T-helper 17 cell (primary cell): Measurements from ENCODE around the gene DBH. TPM values are rescaled to one million over a fixed set of nuclear protein-coding genes. Genes with fewer than 3 reads are reported as not detected.

Experiments
- ATAC-seq: fragments of 150-1000 bp; cut with Tn5 transposase; 2 replicates; pipeline ENCODE4 v1.10.0; 2021; ENCODE audit warnings: mild to moderate bottlenecking, moderate library complexity
- DNase-seq, 3 donors: peaks; one replicate each; pipeline versions ENCODE4 v3.0.0 to v3.0.0-alpha.2; 2020 to 2021
- H3K9me3 ChIP-seq: one replicate; pipeline ENCODE4 v1.7.0; 2013; ENCODE audit warnings: low read length, mild to moderate bottlenecking; ENCODE audit not compliant: control insufficient read depth, poor library complexity, severe bottlenecking
- H3K27ac Mint-ChIP-seq: one replicate; pipeline ENCODE4 v1.8.0; 2022; ENCODE audit warnings: mild to moderate bottlenecking, moderate library complexity, mixed read lengths
- H3K27me3 Mint-ChIP-seq: one replicate; pipeline ENCODE4 v1.8.0; 2022; ENCODE audit warnings: mixed read lengths
- H3K36me3 Mint-ChIP-seq: one replicate; pipeline ENCODE4 v1.8.0; 2022; ENCODE audit warnings: low read depth, mixed read lengths
- H3K4me1 Mint-ChIP-seq: one replicate; pipeline ENCODE4 v1.8.0; 2022; ENCODE audit warnings: mild to moderate bottlenecking, mixed read lengths
- H3K4me3 Mint-ChIP-seq: one replicate; pipeline ENCODE4 v1.8.0; 2022; ENCODE audit warnings: mild to moderate bottlenecking, moderate library complexity, mixed read lengths
- total RNA-seq, 4 donors: library from RNA in 2 of 4; stranded (reverse) in 2 of 4; gene quantifications; one replicate each; pipeline ENCODE4 v1.2.3 and lab custom pipeline; 2022 to 2026

The DBH gene
- total RNA-seq, 2 donors from 2014 or later, result 0.18 TPM; not detected in 1

DNA sequence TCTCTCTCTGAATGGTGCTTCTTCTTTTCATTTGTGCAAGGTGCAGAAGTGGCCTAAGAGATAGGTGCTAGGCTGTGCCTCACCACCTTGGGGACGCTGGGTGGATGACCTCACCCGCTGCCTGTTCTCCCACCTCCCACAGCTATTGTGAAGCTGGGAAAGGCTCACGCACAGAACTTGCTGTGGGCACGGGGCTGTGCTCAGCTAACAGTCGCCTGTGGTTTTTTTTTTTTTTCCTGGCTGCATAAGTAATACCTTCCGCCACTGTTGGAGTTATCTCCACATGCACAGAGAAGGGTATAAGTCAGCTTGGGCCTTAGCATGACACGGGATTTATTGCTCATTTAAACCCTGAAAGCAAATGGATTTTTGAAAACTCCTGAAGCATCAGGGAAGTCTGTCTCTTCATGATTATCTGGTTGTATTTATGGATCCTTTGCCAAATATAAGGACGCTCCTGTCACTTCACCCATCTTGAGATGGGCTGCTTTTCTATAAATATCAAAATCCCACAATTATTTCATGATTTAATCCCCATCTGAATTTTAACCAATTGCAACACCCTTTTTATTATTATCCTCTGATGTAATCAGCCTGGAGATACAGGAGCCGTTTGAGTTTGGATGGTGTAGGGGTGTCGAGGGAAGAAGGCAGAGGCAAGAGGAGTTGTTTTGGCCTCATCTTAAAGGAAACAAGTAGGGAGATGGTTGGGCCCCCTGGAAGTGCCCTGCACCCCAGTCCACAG, 9.0 kb downstream of the DBH start:
- H3K27ac Mint-ChIP-seq, result no peak overlapping the region
- DNase-seq, result no peak
- H3K4me1 Mint-ChIP-seq, result peaks cover 6% of the 10 kb centered on the region
- no peaks in the 10 kb centered on the region for H3K9me3 ChIP-seq
- peaks cover 2% of the 10 kb centered on the region for H3K36me3 Mint-ChIP-seq
- H3K4me3 Mint-ChIP-seq, result no peak overlapping the region
- H3K27me3 Mint-ChIP-seq, result peaks cover 26% of the 10 kb centered on the region
- no peak for ATAC-seq

- Mint-ChIP-seq H3K4me3 (no peak overlapping the region), H3K4me1 (peaks cover 2% of the 10 kb centered on the region), H3K36me3 (peaks cover 2% of the 10 kb centered on the region), H3K27me3 (peaks cover 27% of the 10 kb centered on the region), H3K27ac (no peak overlapping the region)
- no peaks in the 10 kb centered on the region for H3K9me3 ChIP-seq
- DNase-seq (no peak), ATAC-seq (no peak)
Observed at GRCh38 chr9:133647148-133647547, 11.0 kb downstream of the DBH start.

- Mint-ChIP-seq H3K4me3 (no peak overlapping the region), H3K36me3 (peaks cover 2% of the 10 kb centered on the region), H3K27me3 (peaks cover 30% of the 10 kb centered on the region), H3K27ac (no peak overlapping the region), H3K4me1 (peaks cover 2% of the 10 kb centered on the region)
- no peak for ATAC-seq
- no peak for DNase-seq
- H3K9me3 ChIP-seq, result no peaks in the 10 kb centered on the region
Observed at GRCh38 chr9:133647765-133648469, 11.8 kb downstream of the DBH start.

DNA sequence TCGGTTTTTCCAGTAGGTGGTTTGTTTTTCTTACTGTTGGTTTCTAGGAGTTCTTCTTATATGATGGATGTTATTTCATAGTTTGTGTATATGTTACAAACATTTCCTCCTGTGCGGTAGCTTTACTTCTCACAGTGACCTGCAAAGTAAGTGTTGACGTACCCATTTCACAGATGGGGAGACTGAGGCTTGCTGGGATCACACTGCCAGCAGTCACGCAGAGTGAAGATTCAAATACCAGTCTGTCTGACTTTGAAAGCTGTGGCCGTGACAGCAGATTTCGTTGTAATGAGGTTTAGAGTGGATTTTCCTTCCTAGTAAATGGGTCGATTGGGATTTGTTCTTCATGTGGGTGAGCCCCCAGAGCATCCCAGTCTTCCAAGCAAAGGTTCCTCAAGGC, 13.0 kb downstream of the DBH start:
- Mint-ChIP-seq H3K36me3 (peaks cover 2% of the 10 kb centered on the region), H3K27me3 (peaks cover 36% of the 10 kb centered on the region), H3K4me3 (no peak overlapping the region), H3K4me1 (peaks cover 6% of the 10 kb centered on the region), H3K27ac (no peak overlapping the region)
- ATAC-seq, result no peak
- H3K9me3 ChIP-seq, result no peaks in the 10 kb centered on the region
- no peak for DNase-seq

DNA sequence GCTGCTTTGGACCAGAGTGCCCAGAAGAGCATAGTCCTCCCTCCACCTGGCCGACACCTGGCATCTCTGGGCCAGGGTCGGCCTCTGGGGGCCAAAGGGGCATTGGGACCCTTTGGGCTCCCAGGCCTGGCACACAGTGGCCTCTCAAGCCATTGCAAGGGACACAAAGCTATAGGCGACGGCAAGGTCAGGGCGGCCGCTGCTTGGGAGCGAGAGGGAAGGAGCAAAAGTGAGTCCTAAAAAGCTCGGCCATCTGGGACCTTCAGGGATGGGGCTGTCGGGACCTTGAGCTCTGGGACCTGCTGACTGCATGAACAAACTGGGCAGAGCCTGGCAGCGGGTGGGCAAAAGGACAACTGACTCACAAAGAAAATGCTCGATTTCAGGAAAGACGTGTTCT, 13.9 kb downstream of the DBH start:
- ATAC-seq (no peak), DNase-seq (no peak)
- H3K9me3 ChIP-seq, result no peaks in the 10 kb centered on the region
- Mint-ChIP-seq H3K27me3 (peaks cover 44% of the 10 kb centered on the region), H3K27ac (no peak overlapping the region), H3K36me3 (peaks cover 2% of the 10 kb centered on the region), H3K4me1 (peaks cover 4% of the 10 kb centered on the region), H3K4me3 (no peak overlapping the region)

DNA sequence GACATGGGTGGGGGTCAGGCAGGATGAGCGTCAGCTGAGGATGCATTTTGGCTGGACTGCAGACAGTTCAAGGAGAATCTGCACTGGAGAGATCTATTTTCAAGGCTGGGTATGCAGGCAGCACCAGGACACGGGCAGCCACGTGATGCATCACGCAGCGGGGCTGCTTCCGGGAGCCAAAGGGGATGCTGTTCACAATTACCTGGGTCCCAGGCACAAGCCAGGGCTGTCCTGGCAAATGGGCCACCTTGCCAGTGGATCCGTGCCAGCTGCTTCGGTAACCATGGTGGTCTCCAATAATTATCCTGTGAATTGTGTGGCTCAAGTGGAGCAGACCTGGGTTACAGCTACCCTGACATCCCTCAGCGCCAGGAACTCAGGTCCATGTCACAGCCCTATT, 17.5 kb downstream of the DBH start:
- H3K27ac Mint-ChIP-seq, result no peak overlapping the region
- peaks cover 65% of the 10 kb centered on the region for H3K27me3 Mint-ChIP-seq
- no peak overlapping the region for H3K4me3 Mint-ChIP-seq
- H3K36me3 Mint-ChIP-seq, result peaks cover 4% of the 10 kb centered on the region
- H3K4me1 Mint-ChIP-seq, result peaks cover 7% of the 10 kb centered on the region
- ATAC-seq, result no peak
- no peak for DNase-seq
- no peaks in the 10 kb centered on the region for H3K9me3 ChIP-seq

- no peaks in the 10 kb centered on the region for H3K9me3 ChIP-seq
- H3K4me3 Mint-ChIP-seq, result no peak overlapping the region
- no peak overlapping the region for H3K27ac Mint-ChIP-seq
- H3K27me3 Mint-ChIP-seq, result peaks cover 74% of the 10 kb centered on the region
- ATAC-seq (no peak), DNase-seq (no peak)
- H3K36me3 Mint-ChIP-seq, result peaks cover 4% of the 10 kb centered on the region
- peaks cover 10% of the 10 kb centered on the region for H3K4me1 Mint-ChIP-seq
Observed at GRCh38 chr9:133654736-133655657, 18.8 kb downstream of the DBH start.

GRCh38 chr9:133655701-133656100, 19.5 kb downstream of the DBH start:
- no peaks in the 10 kb centered on the region for H3K9me3 ChIP-seq
- no peak for DNase-seq
- no peak for ATAC-seq
- Mint-ChIP-seq H3K4me1 (peaks cover 10% of the 10 kb centered on the region), H3K4me3 (no peak overlapping the region), H3K27ac (no peak overlapping the region), H3K36me3 (peaks cover 2% of the 10 kb centered on the region), H3K27me3 (peaks cover 74% of the 10 kb centered on the region)

GRCh38 chr9:133656211-133657119, 20.3 kb downstream of the DBH start:
- peaks cover 2% of the 10 kb centered on the region for H3K36me3 Mint-ChIP-seq
- peaks cover 69% of the 10 kb centered on the region for H3K27me3 Mint-ChIP-seq
- no peaks in the 10 kb centered on the region for H3K9me3 ChIP-seq
- no peak overlapping the region for H3K27ac Mint-ChIP-seq
- peaks cover 10% of the 10 kb centered on the region for H3K4me1 Mint-ChIP-seq
- ATAC-seq, result peak; percentile 72
- H3K4me3 Mint-ChIP-seq, result no peak overlapping the region
- no peak for DNase-seq

- H3K27ac Mint-ChIP-seq, result peak overlapping the region; percentile 80
- peaks cover 2% of the 10 kb centered on the region for H3K36me3 Mint-ChIP-seq
- H3K27me3 Mint-ChIP-seq, result peaks cover 69% of the 10 kb centered on the region
- peak overlapping the region; percentile 72 for H3K4me3 Mint-ChIP-seq
- no peaks in the 10 kb centered on the region for H3K9me3 ChIP-seq
- no peak for DNase-seq
- peaks cover 10% of the 10 kb centered on the region for H3K4me1 Mint-ChIP-seq
- no peak for ATAC-seq
Observed at GRCh38 chr9:133657120-133657661, 21.0 kb downstream of the DBH start.

DNA sequence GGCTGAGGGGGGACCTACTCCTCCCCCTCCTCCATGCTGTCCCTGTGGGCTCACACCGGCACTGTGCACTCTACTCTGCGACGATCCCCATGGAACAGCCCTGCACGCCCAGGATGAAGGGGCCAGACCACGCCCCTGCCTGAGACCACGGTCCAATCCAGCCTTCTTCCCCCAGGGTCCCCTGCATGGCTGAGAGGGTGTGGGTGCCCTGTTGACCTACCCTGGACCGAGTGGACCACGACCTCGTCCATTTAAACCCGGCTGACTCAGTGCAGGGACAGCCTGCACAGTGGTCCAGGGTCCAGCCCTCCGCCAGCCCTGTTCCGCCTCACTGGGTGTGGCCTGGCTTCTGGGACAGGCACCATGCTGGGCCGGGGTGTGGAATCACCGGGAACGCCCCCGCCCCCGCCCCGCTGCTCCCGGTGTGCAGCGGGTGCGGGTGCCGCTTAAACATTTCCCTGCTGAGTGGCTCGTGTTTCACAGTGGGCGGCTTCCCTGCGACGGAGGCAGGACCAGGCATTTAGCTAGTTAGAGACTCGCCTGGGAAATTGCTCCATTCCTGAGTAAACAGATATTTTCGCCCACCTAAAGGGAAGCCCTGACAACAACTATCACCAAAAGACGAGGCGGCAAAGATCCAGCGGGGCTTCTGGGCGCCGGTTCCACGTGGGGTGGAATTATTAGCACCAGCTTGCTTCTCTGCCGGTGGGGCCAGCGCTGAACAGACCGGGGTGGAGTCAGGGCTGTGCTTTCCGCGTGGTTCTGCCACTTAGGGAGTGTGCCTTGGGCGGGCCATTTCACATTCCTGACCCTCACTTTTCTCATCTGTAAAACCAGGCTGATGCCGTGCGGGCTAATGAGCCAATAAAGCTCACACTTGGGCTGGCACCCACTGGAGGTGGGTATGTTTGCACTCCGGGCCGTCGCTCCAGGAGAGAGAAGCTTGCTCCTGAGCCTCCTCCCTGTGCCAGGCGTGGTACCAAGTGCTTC, 22.6 kb downstream of the DBH start:
- DNase-seq (no peak), ATAC-seq (no peak)
- Mint-ChIP-seq H3K27me3 (peaks cover 60% of the 10 kb centered on the region), H3K4me3 (no peak overlapping the region), H3K36me3 (peaks cover 2% of the 10 kb centered on the region), H3K4me1 (peaks cover 6% of the 10 kb centered on the region), H3K27ac (no peak overlapping the region)
- no peaks in the 10 kb centered on the region for H3K9me3 ChIP-seq
